Adipose tissue (tissue), 3 donors: ENCODE measurements around the gene YPEL2. TPM values are rescaled to one million over a fixed set of nuclear protein-coding genes. Genes with fewer than 3 reads are reported as not detected.

Experiments
- H3K27ac ChIP-seq: one replicate; pipeline ENCODE4 v1.5.1; 2013; ENCODE audit warnings: low read depth, low read length
- WGBS, 3 donors: extraction: QIAGEN DNeasy Blood & Tissue Kit; methylation state at CpG; one replicate each; pipeline ENCODE4 v1.1.7; 2013; 5-methylcytosine and 5-hydroxymethylcytosine counted together
- polyA plus RNA-seq, 3 donors: library from polyadenylated mRNA; stranded (reverse); fragments of 200-250 nt; gene quantifications; one replicate each; pipeline ENCODE4 v1.2.3, GENCODE V29; 2013
- donor health status: healthy with polysubstance abuse.
- donor health status: Bipolar disorder and iron deficiency.
- donor health status: healthy.

Gene YPEL2
- polyA plus RNA-seq, 3 donors: 6.0 to 22.8 (median 18.6) TPM

DNA sequence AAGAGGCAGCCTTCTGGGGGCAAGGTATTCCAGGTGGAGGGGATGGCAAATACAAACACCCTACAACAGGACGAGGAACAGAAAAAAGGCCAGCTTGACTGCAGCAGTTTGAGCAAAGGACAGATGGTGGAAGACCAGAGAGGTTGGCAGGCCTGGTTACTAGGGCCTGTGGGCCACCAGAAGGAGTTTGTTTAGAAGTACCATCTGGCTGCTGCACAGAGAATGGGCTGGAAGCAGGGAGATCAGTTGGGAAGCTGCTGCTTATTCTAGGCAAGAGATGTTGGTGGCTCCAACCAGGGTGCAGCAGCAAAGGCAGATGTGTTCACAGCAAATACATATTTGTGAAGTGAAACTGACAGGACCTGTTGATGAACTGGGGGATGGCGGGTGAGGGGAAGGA is 2.9 kb upstream of the YPEL2 start:
- 82 to 86% (median 84%) methylated on average over 2 of the region's 2 CpGs for WGBS, 3 donors
- no peak overlapping the region for H3K27ac ChIP-seq

DNA sequence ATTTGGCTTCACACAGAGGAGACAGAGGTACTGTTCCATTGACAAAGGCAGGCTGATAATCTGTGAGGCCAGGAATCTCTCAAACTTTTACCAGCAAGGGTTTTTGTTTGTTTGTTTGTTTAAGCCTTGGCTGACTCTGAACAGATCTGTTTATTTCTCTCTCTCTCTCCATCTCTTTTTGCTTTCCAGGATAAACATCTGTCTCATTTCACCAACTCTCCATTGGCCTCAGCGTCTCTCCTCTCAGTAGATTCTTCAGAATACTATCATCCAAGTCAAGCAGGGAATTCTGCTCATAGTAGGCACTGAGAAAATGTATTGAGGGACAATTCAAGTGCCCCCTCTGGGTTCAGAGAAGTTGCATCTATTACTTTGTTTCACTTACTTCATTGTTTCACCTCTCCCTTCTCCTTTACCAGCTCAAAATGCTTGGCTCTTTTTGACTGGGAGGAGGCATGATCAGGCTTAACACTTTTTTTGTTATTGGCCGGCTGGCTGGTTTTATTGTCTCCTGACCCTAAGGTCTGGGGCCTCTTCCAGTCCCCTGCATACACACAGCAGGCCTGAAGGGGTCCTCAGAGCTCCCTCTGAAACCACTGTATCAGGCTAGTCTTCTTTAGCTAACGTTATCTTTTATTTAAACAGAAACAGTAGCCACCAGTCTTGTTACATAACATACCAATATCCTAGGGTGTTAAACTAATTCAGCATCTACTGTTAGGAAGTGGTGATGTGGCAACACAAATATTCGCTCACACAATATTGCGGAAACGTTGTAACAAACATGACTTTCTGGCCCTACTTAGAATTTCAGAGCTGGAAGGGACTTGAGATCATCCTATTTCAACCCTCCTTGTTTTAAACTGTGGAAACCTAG is 2.0 kb upstream of the YPEL2 start:
- WGBS, 3 donors: 10 to 11% (median 11%) methylated on average over 6 of the region's 6 CpGs
- no peak overlapping the region for H3K27ac ChIP-seq

DNA sequence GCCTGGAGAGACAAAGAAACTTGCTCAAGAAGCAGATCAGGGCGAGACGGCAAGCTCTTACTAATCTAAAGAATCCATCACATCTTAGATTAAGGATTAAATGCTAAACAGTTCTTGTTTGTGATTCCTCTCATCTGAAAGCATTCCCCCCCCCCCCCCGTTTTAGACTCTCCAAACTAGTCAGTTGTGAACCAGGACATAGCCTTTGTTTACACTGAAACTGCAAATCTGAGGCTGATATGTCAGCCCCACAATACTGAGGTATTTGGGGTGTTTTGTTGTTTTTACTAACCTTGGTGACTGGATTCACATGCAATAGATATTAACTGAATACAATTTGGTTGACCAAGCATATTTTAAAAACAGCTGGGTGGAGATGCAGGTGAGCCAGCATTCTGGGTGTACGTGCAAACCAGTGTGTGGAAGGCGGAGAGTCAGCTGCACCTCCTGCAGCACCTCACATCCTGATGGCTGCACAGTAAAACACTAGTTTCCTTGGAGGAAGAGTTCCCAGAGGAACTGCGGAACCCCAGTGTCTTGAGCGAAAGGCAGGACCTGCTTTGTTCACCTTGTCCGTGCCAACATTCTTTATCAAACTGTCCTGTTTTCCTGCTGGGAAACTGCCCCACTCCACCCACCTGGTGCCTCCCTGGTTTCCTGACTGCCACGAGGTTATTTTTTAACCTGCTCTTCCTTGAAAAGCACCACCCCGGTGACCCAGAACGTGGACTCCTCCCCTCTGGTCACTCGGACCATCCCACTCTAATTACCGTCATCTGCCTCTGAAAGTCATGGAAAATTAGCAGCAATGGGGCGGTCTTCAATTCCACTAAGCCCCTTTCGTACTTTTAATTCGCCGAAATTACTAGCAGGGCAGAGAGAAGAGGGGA is 1.2 kb upstream of the YPEL2 start:
- WGBS, 3 donors: 8 to 19% (median 15%) methylated on average over 16 to 17 of the region's 17 CpGs
- peak overlapping the region; percentile 52 for H3K27ac ChIP-seq

DNA sequence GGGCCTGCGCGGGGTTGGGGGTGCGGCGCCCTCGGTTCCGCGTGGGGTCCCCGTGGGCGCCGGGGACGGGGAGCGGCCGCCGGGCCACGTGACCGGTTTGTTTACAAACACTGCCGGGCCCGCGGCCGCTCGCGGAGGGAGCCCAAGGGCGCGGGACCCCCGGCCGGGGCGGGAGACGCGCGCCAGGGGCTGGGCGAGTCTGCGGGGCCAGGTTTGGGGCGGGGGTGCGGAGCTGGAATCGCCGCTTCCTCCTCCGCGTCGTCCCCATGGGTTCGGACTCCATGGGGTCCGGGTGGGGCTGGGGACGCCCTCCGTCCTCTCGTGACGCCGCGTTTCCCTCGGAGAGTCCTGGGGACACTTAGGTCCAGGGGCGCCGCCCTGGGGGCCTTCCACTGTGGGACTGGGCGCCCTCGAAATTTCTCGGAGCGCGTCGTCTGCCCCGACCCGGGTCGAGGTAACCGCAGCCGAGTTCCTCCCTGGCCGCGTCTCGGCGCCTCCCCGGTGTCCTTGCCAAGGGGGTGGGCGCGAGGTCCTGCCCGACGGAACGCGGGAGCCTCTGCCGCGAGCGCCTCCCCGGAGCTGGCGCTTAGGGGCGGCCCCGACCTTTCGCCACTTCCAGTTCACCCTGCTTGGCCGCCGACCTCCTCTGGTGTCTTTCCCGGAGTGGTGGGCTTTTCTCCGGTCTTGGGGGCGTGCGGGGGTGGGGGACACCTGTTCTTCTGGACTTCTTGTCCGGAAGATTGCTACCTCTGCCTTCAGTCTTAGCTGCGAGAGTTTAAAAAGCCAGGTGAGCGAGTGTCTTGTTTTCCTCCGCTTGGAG is 684 bp downstream of the YPEL2 start:
- H3K27ac ChIP-seq: peak overlapping the region; percentile 21
- 0 to 1% (median 1%) methylated on average over 74 to 90 of the region's 90 CpGs for WGBS, 3 donors

DNA sequence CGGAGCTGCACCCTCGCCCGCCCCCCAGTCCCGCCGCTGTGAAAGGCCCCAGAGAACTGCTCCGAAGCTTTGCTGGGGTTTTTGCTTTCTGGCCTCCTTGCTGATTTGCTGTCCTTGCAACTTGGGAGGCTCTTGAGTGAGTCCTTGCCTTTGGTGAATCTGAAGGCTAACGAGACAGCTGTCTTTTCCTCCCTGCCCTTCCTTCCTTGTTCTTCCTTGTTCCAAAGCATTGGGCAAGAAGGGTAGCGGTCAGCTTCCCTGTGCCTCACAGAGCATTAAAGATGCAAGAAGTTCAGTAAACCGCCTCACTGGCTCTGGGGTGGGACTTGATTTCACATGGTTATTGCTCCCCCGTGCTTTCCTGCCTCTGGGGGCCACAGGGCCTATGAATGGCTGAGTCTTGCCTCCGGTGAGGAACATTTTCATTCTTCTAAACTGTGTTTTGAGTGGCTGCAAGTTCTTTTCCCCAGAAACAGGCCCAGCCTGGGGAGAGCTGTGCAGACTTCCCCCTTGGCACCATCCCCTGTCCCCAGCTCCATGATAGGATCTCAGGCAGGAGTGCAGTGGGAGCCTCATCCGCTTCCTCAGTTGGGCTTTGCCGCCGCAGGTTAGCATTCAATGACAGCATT is 1.4 kb downstream of the YPEL2 start:
- 8 to 11% (median 9%) methylated on average over 14 of the region's 14 CpGs for WGBS, 3 donors

DNA sequence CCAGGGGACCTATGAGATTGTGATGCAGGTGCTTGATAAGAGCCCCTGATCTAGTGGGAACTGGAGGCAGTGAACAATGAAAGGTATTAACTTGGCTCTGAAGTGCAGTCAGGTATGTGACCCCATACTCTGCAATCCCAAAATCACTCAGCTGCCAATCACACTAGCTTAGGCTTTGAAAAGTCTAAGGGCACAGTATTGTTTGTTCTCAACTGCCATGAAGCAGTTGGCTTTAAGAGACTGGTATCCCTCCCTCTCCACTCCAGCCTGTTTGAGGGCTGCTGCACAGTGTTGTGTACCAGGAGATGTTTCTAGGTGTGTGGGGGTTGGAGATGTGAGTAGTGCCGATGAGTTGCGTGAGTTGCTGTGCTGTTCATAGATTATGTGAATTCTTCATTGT is 2.4 kb downstream of the YPEL2 start:
- 73 to 91% (median 86%) methylated on average over 2 of the region's 2 CpGs for WGBS, 3 donors
- H3K27ac ChIP-seq: no peak overlapping the region

More for the DNA sequence above, 1.4 kb downstream of the YPEL2 start:
- H3K27ac ChIP-seq: peak overlapping the region; percentile 13

DNA sequence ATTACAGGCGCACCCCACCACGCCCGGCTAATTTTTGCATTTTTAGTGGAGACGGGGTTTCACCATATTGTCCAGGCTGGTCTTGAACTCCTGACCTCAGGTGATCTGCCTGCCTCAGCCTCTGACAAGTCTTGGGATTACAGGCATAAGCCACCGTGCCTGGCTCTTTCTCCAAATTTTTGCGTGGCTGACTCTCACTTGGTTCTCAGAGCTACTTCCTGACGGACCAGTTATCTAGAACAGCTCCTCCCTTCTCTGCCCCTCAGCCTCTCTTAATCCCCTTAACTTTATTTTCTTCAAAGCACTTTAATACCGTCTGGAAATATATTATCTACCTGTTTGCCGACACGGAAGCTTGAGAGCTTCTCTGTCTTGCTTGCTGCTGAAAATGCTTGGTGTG is 4.2 kb downstream of the YPEL2 start:
- no peak overlapping the region for H3K27ac ChIP-seq
- 78 to 89% (median 82%) methylated on average over 10 of the region's 10 CpGs for WGBS, 3 donors

DNA sequence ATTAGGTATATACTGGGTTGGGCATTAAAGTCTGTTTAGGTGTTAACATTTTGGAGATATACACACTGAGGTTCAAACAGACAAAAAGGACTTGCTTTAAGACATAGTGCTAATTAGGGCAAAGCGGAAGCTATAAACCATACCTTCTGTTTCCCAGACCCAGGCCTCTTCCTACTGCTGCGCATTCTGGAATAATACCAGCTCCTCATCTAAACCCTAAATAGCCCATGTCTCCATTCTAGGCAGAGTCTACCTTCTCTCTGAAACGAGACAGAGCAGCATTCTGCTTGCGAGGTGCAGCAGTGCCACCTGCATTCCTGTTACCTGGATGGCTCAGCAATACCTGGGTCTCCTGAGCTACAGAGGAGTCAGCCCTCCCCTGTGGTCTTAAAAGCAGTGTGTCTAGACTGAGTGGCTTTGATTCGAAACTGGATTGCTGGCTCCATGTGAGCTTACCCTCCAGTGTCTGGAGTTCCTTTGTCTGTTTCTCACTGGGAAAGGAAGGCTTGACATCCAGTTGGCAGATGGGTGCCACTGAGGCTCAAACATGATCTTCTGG is 6.4 kb downstream of the YPEL2 start:
- H3K27ac ChIP-seq: no peak overlapping the region
- WGBS, 3 donors: 83 to 91% (median 83%) methylated on average over 5 of the region's 5 CpGs

DNA sequence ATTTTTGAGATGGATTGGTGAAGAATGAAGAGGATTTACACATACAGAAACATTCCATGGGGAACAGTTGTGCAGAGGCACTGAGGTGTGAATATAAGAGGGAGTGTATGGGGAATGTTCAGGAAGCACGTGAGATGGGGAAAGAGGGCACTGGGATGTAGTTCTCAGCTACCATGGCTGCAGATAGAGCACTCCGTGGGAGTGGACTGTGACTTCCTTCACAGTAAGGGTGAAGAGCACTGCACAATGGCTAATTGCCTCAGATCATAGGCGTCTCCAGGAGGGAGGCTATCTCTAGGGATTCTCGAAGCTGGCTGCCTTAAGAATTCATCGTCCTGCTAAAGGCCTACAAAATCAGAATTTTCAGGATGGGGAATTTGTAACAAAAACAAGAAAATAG is 7.0 kb downstream of the YPEL2 start:
- no peak overlapping the region for H3K27ac ChIP-seq

DNA sequence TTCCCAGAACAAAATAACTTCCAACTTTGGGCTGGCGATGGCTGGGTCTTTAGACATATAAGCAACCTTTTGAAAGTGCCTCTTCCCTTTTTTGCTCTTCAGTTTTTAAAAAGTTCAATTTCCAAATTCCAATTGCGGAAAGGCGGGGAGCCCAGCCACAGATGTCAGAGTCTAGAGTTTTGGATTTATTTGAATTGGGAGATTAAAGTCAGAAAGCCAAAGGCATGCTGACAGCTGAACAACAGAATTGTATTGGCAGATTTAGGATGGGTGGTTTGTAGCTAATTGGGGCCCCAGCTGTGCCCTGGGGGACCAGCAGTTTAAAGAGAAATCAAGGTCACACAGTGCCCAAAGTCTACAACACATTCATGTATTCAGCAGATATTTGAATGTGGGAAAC is 10.5 kb downstream of the YPEL2 start:
- WGBS, 3 donors: 71 to 88% (median 79%) methylated on average over 3 of the region's 3 CpGs
- H3K27ac ChIP-seq: no peak overlapping the region

More for the DNA sequence above, 7.0 kb downstream of the YPEL2 start:
- 53 to 87% (median 56%) methylated on average over 5 of the region's 5 CpGs for WGBS, 3 donors

DNA sequence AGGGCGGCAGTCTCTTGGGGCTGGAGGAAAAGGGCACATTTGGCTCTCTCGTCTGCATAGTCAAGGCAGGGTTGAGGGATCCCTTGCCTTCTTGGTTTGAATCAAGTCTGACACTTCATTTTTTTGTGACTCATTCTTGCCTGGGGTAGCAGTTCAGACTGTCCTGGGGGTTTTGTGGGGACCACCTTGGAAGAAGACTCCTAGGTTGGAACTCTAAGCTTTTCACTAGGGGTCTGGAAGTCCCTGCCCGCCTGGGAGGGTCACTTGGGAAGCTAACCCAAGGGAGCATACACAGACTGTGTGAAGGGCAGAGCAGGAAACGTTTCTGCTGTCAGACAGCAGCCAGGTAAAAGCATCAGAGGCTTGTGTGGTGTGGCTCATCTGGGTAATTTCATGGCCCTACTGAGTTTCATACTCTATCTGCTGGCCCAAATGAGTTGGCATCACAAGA is 11.3 kb downstream of the YPEL2 start:
- no peak overlapping the region for H3K27ac ChIP-seq
- 65 to 68% (median 68%) methylated on average over 4 of the region's 4 CpGs for WGBS, 3 donors

DNA sequence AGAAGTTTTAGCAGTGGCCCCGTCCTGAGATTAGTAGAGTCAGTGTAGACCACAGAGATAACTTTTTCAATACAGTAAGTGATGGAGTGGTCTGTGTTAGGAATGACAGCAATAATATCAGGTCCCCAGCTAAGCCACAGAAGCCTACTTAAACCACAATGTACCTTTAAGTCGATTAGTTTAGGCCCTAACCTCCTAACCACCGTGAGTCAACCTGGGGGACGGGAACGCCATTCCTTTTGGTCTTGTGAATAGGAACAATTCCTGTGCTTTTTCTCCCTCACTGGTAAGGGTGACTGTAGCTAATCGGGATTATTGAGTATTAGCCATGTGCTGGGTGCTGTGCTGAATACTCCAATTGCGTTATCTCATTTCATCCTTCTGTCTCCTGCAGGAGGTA is 14.0 kb downstream of the YPEL2 start:
- H3K27ac ChIP-seq: no peak overlapping the region

DNA sequence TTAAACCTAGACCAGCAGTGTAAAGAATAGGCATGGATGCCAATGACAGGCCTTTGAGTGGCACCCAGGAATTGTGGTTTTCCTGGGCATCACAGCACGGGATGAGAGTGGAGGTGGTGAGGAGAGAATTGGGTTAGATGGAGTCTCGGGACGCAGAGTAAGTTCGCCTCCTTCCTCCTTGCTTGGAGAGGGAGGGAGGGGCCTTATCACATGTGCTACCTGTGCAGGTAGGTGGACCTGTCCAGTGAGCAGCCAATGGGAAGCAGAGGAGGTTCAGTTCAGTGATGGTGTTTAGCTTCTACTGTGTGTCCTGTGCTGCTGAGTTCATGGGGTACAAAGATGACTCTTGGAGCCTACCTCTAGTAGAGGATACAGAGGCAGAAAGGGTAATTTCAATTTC is 14.9 kb downstream of the YPEL2 start:
- no peak overlapping the region for H3K27ac ChIP-seq
- 85 to 90% (median 85%) methylated on average over 4 of the region's 4 CpGs for WGBS, 3 donors

More for the DNA sequence above, 14.0 kb downstream of the YPEL2 start:
- 88 to 95% (median 92%) methylated on average over 7 of the region's 7 CpGs for WGBS, 3 donors

DNA sequence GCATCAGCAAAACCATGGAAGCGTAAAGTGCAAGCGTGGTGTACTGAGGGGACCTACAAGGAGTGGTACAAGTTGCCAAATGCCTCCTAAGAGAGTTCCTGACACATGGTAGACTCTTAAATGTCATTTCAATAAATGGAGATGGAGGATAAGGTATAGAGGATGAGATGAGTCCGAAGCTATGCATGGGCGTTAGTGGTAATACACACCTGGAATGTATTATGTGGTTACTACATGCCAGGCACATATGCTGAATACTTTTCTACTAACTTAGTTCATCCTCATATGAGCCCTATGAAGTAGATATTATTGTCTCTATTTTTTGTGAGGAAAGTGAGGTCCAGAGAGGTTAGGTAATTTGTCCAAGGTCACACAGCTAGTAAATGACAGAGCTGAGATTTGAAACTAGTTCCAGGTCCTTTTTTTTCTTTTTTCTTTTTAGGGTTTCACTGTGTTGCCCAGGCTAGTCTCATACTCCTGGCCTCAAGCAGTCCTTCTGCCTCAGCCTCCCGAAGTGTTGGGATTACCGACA is 15.5 kb downstream of the YPEL2 start:
- WGBS, 3 donors: 97 to 98% (median 98%) methylated on average over 6 of the region's 6 CpGs
- H3K27ac ChIP-seq: no peak overlapping the region

DNA sequence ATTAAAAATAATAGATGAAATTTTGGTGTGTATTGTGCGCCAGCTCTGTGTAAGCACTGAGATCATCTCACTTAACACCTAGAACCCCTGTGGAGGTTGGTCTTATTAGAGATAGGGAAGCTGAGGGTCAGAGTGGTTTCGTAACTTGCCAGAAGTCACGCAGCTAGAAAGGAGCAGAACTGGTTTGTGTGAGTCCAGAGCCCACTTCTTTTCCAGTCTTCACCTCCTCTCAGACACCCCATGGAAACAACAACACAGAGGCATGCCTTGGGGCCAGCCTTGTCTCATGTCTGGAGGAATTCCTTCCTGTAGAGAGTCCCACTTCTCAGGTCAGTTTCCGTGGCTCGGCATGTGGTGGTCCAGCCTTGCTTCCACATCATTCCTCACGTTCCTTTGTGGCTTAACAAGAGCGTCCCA is 16.5 kb downstream of the YPEL2 start:
- H3K27ac ChIP-seq: no peak overlapping the region
- WGBS, 3 donors: 69 to 86% (median 81%) methylated on average over 7 of the region's 7 CpGs

DNA sequence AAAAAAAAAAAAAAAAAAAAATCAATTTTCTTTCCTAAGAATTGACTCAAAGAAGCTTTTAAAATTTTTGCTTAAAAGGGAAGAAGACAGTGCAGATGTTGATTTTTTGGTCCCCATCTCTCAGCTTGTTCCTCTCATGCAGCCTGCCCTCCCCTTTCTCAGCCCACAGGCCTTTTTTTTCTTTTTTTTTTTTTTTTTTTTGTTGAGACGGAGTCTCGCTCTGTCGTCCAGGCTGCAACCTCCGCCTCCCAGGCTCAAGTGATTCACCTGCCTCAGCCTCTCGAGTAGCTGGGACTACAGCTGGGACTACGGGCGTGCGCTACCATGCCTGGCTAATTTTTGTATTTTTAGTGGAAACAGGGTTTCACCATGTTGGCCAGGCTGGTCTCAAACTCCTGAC is 17.7 kb downstream of the YPEL2 start:
- no peak overlapping the region for H3K27ac ChIP-seq
- 89 to 93% (median 90%) methylated on average over 8 of the region's 8 CpGs for WGBS, 3 donors

DNA sequence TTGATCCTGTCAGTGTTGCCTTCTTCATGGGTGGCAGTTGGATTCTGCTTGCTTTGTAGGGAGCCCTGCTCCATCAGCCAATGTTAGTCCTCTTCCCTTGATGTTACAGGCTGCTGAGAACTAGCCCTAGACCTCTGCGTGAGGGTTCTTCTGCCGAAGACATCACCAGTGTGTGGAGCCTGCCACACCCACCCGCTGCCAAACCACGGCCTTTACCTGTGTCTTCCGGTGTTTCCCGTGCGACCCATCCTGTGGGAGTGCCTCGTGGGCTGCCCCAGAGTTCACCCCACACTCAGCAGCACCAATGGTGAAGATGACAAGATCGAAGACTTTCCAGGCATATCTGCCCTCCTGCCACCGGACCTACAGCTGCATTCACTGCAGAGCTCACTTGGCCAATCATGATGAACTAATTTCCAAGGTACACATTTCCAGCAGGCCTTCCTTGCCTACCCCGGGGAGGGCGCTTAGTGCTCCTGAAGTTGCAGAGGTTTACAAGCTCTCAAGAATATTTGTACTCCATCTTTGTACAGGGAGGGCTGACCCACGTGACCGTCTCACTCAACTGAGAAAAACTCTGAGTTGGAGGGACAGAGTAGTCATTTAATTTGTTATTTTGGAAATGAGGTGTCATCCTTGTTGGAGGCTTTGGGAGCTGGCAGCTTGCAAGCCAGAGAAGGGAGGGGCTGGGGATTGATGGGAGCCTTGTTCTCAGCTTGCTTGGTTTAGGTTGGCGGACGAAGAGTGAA is 21.8 kb downstream of the YPEL2 start:
- 90 to 94% (median 91%) methylated on average over 16 of the region's 16 CpGs for WGBS, 3 donors
- no peak overlapping the region for H3K27ac ChIP-seq
